ENCODE results near the gene ZDHHC11B.
A peak's percentile ranks its signal among the peaks of the same experiment; 100 is the strongest.
"Not testable (repeated sequence)": the region's sequence is repeated elsewhere in the genome, so short reads cannot be mapped to it uniquely, and the experiment has no call there.

ZDHHC11B gene

GRCh38 chr5:683551-684481 lies 100.7 kb downstream of the ZDHHC11B start:
- DNase-seq: no peak

- not testable (repeated sequence) for DNase-seq
Measured at GRCh38 chr5:682651-683358, 101.7 kb downstream of the ZDHHC11B start.

GRCh38 chr5:682216-682615 lies 102.3 kb downstream of the ZDHHC11B start:
- not testable (repeated sequence) for DNase-seq

- DNase-seq: not testable (repeated sequence)
Measured at GRCh38 chr5:681317-682191, 103.0 kb downstream of the ZDHHC11B start.

GRCh38 chr5:680836-681235 lies 103.7 kb downstream of the ZDHHC11B start:
- DNase-seq: not testable (repeated sequence)

DNA sequence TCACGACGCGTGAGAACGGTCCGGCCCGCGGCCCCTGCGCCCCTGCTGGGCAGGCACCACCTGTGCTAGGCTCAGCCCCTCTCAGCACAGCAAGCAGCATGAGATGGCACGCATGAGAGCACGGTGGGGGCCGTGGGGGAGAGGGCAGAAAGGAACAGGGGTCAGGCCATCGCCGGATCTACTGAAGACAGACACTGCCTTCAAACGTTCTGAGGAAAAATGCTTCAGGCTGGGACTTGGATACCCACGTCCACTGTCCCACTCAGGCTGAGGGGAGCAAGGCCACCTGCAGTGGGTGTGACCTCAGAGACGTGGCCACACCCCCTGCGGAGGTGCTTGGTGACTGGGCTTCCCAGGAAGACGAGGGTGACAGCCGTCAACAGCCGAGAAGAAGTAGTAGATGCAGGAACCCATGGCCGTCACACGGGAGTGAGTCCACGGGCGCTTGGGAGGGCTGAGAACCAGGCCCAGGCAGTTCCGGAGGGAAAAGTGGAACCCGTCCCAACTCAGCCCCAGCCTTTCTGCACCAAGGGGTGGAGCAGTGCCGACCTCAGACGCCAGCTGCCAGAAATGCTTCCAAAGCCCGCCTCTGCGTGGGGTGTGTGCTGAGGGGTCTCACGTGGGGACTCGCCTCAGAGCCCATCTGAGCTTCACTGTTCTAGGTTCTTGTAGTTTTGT lies 104.3 kb downstream of the ZDHHC11B start:
- not testable (repeated sequence) for DNase-seq

- not testable (repeated sequence) for DNase-seq
Measured at GRCh38 chr5:679166-679895, 105.2 kb downstream of the ZDHHC11B start.

- DNase-seq: not testable (repeated sequence)
Measured at GRCh38 chr5:678521-678920, 106.0 kb downstream of the ZDHHC11B start.

GRCh38 chr5:677131-678101 lies 107.1 kb downstream of the ZDHHC11B start:
- DNase-seq: no peak

- no peak for DNase-seq
Measured at GRCh38 chr5:676699-677076, 107.8 kb downstream of the ZDHHC11B start.

GRCh38 chr5:675871-676698 lies 108.4 kb downstream of the ZDHHC11B start:
- no peak for DNase-seq

DNA sequence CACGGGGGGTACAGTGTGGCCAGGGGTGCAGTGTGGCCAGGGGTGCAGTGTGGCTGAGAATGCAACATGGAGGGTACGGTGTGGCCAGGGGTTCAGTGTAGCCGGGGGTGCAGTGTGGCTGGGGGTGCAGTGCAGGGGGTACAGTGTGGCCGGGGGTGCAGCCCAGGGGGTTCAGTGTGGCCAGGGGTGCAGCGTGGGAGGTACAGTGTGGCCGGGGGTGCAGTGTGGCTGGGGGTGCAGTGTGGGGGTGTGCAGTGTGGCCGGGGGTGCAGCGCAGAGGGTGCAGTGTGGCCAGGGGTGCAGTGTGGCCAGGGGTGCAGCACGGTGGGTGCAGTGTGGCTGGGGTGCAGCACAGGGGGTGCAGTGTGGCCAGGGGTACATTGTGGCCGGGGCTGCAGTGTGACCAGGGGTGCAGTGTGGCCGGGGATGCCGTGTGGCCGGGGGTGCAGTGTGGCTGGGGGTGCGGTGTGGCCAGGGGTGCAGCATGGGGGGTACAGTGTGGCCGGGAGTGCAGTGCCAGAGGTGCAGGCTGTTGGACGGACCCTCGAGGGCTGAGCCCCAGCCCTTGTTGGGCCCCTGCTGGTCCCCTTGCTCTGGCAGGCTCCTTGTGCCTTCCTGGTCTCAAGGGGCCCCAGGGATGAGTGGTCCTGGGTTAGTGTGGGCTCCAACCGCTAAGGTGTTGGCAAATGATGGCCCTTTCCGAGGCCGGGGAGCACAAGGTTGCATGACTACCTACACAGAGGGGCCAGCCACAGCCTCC lies 109.2 kb downstream of the ZDHHC11B start:
- no peak for DNase-seq

GRCh38 chr5:674630-675011 lies 109.9 kb downstream of the ZDHHC11B start:
- DNase-seq: no peak

GRCh38 chr5:673831-674629 lies 110.5 kb downstream of the ZDHHC11B start:
- DNase-seq: no peak

DNA sequence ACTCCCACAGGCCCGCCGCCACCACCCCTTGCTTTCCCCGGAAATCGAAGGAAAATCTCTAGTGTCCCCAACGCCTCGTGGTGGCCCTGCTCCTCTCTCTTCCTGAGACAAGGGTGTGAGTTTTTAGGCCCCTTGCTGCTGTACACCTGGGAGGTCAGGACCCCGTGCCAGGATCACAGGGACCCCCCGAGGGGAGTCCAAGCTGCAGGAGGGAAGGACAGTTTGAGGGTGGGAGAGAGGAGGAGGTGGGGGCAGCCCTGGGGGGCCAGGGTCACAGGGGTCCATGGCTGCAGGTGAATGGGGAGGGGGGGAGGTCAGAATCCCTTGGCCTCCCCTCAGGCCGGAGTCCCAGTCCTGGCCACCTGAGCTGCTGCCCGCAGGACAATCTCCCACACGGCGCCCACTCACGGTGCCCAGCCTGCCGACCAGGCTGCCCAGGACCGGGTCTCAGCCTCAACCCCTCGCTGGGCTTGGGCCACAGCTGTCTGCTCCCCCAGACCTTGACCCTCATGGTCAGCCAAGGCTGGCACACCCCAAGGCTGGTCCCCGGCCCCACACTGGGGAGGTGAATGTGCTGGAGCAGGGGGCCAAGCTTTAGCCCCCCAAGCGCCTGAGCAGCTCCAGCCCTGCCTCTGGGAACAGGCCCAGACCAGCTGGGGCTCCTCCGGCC lies 111.2 kb downstream of the ZDHHC11B start:
- no peak for DNase-seq

DNA sequence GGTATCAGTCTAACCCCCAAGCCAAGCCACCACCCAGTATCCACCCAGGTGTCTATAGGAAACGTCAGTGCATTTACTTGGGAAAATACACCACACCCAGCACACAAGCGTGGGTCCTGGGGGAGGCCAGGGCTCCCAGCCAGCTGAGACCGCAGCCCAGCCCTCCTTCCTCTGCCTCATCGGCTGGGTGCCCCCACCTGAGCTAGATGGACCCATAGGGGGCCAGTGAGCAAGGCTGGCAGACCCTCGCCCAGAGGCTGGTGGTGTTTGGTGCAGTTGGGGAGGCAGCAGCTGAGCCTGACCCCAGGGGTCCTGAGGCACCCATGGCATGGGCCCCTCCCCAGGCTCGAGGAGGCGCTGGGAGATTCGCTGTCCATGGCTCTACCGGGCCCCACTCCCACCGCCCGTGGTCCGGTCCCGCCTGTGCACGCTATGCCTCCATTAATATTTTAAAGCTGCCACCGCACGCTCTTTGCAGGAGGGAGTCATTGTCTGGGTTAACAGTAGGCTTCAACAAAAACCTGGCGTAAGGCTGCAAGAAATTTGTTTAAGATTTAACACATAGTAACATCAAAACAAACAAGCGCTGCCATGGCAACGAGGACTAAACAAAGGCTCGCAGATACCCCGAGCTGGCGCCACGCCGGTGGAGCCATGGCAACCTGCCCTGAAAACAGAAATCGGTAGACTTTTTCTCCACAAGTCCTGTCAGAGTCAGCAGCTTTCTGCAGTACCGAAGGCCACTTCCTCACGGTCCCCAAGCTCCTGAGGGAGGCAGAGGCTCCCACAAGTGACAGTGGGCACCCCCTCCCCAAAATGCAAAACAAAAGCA lies 112.0 kb downstream of the ZDHHC11B start:
- DNase-seq: peak; percentile 58

Measured in activated gamma-delta T cell treated with Interleukin-2 at 50 U/mL for 16 hours (primary cell).